T-helper 9 cell (primary cell): ENCODE results near the gene FMN1.

Experiments
- DNase-seq: peaks from one replicate; pipeline ENCODE4 v3.0.0-alpha.2; 2020

The FMN1 gene

DNA sequence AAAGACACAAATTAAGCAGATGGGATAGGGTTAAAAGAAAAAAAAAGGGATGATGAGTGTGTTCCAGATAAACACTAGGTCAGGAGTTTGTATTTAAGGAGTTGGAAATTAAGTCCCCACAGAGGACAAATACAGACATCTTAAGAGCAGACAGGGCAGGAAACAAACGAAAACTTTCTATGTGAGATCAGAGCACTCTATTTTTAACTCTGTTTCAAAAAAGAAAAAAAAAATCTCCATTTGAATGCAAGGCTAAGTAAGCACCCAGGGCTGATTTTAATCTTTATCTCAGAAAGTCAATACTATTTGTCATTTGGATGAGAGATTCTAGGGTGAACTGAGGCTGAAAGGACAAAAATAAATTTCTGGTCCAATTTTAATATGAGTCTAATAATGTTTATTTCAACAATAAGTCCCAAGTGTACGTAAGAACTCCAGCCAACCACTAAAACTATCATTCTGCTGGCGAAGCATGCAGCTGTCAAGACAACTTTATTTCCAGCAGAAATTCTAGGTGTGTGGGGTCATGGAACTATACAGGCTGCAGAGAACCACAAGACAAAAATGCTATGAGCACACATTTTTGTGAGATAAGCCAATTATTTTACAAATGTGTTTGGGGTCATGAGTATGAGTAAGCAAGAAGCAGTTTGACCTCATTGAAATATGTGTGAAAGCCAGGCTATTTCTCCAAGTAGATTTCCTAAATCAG is 186.1 kb downstream of the FMN1 start:
- DNase-seq = no peak

- no peak for DNase-seq
These were observed 187.1 kb downstream of the FMN1 start for GRCh38 chr15:33007303-33007855.

DNA sequence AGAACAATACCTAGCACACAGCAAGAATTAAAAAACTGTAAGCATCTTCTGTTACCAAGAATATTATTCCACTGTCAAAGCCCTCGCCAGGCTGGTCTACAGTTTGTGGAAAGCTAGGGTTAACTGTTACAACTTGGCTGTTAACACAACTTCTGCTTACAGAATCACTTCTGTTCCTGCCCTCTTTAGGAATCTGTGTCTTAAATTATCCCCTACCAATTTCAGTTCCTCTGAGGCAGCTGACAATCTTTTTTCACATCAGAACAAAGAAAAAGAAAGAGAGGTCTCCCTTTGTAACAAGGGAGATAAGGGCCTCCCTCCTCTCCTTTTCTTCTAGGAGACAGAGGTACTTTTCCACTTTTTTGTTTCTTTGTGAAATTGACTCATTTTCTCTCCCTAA is 188.9 kb downstream of the FMN1 start:
- no peak for DNase-seq

DNA sequence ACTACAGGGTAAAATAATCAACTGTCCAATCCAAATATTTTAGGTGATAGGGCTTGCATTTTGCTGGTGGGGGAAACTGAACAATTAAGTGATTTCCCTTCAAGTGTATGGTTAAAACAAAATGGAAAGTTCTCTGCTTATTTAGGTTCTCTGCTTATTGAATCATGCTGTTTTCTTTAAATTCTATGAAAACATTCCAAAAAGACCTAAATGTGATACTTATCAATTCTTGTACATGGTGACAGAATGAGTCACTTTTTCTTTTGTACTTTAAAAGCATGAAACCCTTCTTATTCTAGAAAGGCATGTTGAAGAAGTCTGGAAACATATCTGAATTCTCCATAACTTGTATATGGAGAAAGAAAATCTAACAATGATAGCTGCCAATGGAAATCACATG is 192.6 kb downstream of the FMN1 start:
- no peak for DNase-seq

DNA sequence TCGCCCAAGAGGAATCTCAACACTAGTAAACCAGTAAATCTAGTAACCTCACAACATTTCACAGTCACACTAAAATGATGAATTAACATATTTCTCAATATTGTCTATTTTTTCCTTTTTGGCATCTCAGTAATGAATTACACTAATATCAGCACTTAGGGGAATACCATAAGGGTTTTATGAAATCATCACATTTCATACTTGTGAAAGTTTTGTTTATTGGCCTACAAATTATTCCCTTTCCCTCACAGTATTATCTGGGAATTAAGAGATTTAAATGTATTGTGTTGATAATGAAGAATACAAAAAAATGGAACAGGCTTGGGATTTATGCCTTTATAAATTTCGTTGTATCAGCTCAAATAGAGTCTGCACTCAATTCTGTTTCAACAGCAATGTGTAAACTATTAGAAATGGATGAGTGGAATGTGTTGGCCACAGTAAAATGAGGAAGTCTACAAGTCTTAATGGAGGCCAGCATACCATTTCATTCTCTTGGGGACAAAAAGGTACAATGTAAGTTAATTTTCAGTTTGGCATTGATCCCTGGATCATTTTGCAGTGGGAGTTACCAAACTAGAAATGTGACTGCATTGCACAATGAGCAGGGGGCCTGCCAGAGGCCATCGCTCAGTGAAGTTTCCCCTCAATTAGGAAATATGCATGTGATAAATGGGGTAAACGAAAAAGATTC is 195.4 kb downstream of the FMN1 start:
- no peak for DNase-seq

GRCh38 chr15:32998182-32998581 is 196.3 kb downstream of the FMN1 start:
- DNase-seq = no peak

GRCh38 chr15:32994810-32995424 is 199.6 kb downstream of the FMN1 start:
- no peak for DNase-seq

- DNase-seq = no peak
These were observed 201.2 kb downstream of the FMN1 start for GRCh38 chr15:32993285-32993684.

DNA sequence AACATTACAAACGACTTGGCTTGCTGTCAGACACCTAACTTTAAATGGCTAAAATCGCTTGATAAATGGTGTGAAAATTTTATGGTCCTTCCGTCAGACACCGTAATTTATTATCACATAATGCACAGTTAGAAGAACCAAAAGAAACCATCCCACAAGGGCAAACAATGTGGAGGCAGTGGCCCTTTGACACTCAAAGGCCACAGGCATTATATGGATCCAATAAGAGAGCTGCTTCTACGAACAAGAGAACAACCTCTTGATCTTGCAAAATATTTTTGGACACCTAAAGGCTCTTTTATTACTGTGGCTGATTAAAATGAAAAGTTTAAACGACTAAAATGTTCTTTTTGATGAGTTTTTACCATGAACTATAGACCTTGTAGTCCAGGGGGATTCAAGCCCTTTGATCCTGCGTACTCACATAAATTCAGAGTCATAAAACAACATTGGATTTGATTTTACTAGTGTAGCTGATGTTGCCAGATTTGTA is 202.8 kb downstream of the FMN1 start:
- DNase-seq = no peak

DNA sequence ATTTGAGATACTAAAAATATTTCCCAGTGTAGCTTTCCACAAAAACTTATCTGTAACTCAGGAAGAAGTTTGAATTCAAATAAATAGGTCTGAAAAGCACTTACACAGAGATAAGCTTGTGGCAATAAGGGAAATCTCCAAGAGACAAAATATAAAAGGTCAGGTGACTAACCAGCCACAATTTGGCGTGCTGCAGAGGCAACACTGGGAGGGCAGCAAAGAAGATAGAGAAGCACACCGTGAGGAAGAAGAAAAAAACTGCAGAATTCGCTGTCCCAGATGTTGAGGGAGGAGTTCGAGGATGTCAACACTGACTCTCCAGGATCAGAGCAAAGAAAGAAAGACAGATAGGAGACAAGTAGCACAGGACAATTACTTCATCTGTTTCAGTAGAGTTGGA is 204.4 kb downstream of the FMN1 start:
- DNase-seq = no peak

GRCh38 chr15:32987067-32987466 is 207.4 kb downstream of the FMN1 start:
- DNase-seq = no peak

DNA sequence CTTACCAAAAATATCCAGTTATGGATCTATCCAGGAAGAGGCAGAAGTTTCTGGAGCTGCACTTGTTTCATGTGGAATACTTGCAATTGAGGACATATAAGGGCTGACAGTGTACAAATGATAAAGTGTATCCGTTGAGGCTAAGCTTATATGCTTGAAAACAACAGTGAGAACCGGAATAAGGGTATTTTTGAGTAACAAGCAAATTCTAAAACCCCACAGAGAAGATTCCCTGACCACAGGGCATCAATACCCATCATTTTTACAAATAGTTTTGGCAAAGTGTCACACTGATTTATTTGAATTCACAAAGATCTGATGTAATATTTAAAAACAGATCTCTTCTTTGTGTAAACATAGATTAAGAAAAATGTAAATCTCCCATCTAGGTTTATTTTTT is 208.4 kb downstream of the FMN1 start:
- no peak for DNase-seq

DNA sequence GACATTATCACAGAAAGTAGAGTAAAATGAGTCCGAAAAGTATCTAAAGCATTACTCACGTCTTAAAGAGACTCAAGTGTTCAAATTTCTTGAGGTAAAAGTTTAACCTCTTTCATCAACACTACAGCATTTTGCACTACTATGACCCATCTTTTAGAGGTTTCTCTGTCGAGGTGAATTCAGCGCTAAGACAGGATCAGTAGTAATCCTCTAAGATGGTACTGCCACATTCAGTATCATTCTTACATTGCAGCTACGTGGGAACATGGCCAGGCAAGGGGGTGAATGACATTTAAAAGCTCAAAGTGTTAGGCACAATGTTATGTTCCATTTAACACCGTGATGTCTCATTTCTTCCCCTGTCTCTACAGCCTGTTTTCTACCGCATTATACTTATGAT is 210.8 kb downstream of the FMN1 start:
- no peak for DNase-seq

DNA sequence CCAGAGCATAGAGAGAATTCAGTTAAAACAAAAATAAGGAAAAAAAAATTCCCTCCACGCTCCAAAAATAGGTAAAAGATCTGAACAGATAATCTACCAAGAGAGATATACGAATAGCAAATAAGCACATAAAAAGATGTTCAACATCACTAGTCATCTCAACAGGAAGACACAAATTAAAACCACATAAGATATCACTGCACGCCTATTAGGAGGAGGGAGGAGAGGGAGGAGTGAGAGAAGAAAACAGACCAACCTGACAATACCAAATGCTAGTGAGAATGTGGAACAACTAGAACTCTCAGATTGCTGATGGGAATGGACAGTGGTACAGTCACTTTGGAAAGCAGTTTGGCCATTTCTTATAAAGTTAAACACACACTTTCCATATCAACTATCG is 212.5 kb downstream of the FMN1 start:
- DNase-seq = no peak

GRCh38 chr15:32981536-32981935 is 213.0 kb downstream of the FMN1 start:
- DNase-seq = no peak

DNA sequence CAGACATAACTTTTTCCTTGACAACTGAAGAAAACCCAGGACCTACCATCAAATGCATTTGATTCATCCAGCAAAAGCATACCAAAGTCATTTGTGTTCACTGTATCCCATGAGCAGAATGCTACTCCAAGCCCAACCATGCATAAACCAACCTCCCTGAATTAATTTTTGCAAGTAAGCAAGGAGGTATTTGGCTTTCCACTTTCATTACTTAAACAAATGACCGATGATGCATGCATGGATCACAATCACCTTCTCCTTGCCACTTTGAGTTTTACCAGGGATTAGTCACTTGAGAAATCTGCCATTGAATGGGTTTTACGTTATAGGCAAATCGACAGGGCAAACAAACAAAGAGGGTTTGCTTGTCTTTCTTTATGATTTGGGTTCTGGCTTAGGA is 214.8 kb downstream of the FMN1 start:
- no peak for DNase-seq

- no peak for DNase-seq
These were observed 217.0 kb downstream of the FMN1 start for GRCh38 chr15:32977506-32977905.

GRCh38 chr15:32974691-32975090 is 219.8 kb downstream of the FMN1 start:
- DNase-seq = no peak

- no peak for DNase-seq
These were observed 221.8 kb downstream of the FMN1 start for GRCh38 chr15:32972686-32973085.

DNA sequence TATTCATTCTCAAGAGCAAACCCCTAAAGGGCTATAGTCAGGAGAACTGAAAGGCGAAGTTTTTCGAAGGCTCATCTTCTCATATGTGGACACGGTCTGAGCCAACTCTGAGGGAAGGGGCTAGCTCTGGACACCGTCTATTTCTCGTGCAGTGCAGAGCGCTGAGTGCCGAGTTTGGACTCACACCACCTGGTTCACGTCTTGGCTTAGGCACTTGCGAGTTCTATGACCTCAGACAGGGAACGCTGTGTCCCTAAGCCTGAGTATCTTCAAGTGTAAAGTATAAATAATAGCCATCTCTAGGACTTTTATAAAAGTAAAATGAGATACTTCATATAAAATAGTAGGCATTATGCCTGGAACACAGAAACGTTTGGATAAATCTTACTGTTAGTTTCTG is 223.7 kb downstream of the FMN1 start:
- DNase-seq = no peak

- no peak for DNase-seq
These were observed 227.0 kb downstream of the FMN1 start for GRCh38 chr15:32967521-32967920.

GRCh38 chr15:32966512-32966911 is 228.0 kb downstream of the FMN1 start:
- no peak for DNase-seq

DNA sequence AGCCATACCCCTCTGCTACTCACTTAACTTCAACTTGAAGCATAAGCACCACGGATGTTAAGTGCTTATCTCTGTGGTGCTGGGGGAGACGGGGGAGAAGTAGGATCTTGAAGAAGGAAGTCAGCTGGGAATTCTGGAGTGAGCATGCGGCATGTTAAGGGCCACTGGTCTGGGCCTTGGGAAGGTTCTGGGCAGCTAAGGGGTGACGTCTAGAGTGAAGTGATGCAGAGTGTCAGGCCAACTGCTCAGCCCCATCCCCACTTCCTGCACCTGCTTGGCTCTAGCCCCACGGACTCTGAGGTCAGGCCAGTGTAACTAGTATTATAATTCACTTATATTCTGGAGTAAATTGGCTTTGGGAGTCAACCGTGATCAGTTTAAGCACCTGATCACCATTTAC is 228.6 kb downstream of the FMN1 start:
- no peak for DNase-seq

DNA sequence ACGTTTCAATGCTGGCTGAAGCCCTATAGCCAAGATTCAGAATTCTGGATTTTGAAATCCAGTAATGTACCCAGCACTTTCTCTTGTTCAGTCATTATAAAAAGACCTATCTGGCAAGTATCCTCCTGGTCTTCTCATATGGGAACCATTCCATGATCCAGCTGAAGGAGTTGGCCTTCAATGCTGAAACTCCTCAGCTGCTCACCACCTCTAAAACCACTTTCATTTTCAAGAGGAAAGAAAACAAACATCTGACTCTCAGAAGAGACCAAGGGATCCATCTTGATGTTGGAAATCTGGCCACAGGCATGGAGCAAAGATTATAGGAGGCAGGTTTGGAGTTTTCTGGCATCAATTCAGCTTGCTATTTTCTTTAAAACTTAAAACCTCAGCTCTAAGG is 235.4 kb downstream of the FMN1 start:
- no peak for DNase-seq
